ENCODE results near the gene RBM48.

RBM48 gene

GRCh38 chr7:92546856-92547497 is 18.4 kb downstream of the RBM48 start:
- DNase-seq, result no peak

GRCh38 chr7:92547579-92547978 is 19.0 kb downstream of the RBM48 start:
- DNase-seq, result no peak

- DNase-seq, result no peak
These were observed 21.6 kb downstream of the RBM48 start for GRCh38 chr7:92550194-92550593.

- no peak for DNase-seq
These were observed 28.7 kb downstream of the RBM48 start for GRCh38 chr7:92557249-92557648.

GRCh38 chr7:92557808-92558362 is 29.3 kb downstream of the RBM48 start:
- no peak for DNase-seq

GRCh38 chr7:92560602-92561001 is 32.0 kb downstream of the RBM48 start:
- no peak for DNase-seq

GRCh38 chr7:92563345-92563744 is 34.8 kb downstream of the RBM48 start:
- no peak for DNase-seq

GRCh38 chr7:92567460-92567859 is 38.9 kb downstream of the RBM48 start:
- no peak for DNase-seq

- DNase-seq, result no peak
These were observed 40.5 kb downstream of the RBM48 start for GRCh38 chr7:92569137-92569536.

GRCh38 chr7:92576296-92576695 is 47.7 kb downstream of the RBM48 start:
- no peak for DNase-seq

- DNase-seq, result no peak
These were observed 54.4 kb downstream of the RBM48 start for GRCh38 chr7:92582948-92583347.

GRCh38 chr7:92584953-92585352 is 56.4 kb downstream of the RBM48 start:
- DNase-seq, result no peak

- no peak for DNase-seq
These were observed 57.8 kb downstream of the RBM48 start for GRCh38 chr7:92586403-92586802.

- DNase-seq, result no peak
These were observed 58.2 kb downstream of the RBM48 start for GRCh38 chr7:92586841-92587240.

Data from NCI-H510A (cell line).